Progenitor cell of endocrine pancreas (in vitro differentiated cells): ENCODE results near the gene METRN. TPM values are rescaled to one million over a fixed set of nuclear protein-coding genes. Genes with fewer than 3 reads are reported as not detected.

Source experiments
- DNase-seq: peaks from one replicate; pipeline ENCODE4 v3.0.0; 2021; ENCODE audit warnings: low spot score; ENCODE audit not compliant: unreplicated experiment
- H3K27ac Mint-ChIP-seq: 2 replicates; pipeline ENCODE4 v1.8.0; 2021; ENCODE audit warnings: mild to moderate bottlenecking, moderate library complexity, mixed read lengths
- H3K27me3 Mint-ChIP-seq: 2 replicates; pipeline ENCODE4 v1.8.0; 2021; ENCODE audit warnings: mixed read lengths
- H3K36me3 Mint-ChIP-seq: 2 replicates; pipeline ENCODE4 v1.8.0; 2022; ENCODE audit warnings: mixed read lengths; ENCODE audit not compliant: insufficient read depth
- H3K4me1 Mint-ChIP-seq: 2 replicates; pipeline ENCODE4 v1.8.0; 2021; ENCODE audit warnings: low read depth, mixed read lengths
- H3K4me3 Mint-ChIP-seq: 2 replicates; pipeline ENCODE4 v1.8.0; 2021; ENCODE audit warnings: low read depth, mild to moderate bottlenecking, moderate library complexity, mixed read lengths
- H3K9me3 Mint-ChIP-seq: 2 replicates; pipeline ENCODE4 v1.8.0; 2021; ENCODE audit warnings: low read depth, mixed read lengths
- total RNA-seq: library from RNA; stranded (reverse); gene quantifications from 2 replicates; pipeline ENCODE4 v1.2.1, GENCODE V29; 2021
- TF ChIP-seq, protein P1 (sequence below): fragments of 200-600 bp; sonication (generic); IDR thresholded peaks from one replicate; pipeline ENCODE4 v1.5.0; 2021; ENCODE audit warnings: antibody characterized with exemption, mild to moderate bottlenecking; ENCODE audit not compliant: unreplicated experiment

Gene METRN
- total RNA-seq, 1 donor from 2014 or later, result 107 TPM

DNA sequence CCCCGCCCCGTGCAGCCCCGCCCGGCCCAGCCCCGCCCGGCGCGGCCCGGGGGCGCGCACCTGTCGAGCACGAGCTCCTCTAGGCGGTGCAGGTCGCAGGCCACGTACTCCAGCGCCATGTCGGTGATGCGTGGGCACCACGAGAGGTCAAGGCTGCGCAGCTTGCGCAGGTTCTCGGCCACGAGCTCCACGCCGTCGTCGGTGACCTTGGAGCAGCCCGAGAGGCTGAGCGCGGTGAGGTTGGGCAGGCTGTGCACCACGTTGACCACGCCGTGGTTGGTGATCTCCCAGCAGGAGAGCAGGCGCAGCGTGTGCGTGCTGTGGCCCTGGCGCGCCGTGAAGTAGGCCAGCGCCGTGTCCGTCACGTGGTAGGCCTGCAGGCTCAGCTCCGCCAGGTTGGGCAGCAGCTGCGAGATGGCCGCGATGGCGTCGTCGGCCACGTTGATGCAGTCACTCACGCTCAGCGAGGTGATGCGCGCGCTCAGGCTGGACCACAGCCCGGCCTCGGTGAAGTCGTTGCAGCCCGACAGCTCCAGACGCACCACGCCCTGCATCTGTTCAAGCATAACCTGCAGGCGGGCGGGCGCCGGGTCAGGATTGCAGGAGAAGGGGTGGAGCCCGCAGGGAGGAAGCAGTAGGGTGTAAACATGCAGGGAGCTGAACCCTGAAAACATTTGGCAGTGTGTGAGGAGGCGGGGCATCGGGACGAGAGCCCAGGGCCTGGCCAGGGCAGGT, 19.4 kb upstream of the METRN start:
- TF ChIP-seq, protein P1, sequence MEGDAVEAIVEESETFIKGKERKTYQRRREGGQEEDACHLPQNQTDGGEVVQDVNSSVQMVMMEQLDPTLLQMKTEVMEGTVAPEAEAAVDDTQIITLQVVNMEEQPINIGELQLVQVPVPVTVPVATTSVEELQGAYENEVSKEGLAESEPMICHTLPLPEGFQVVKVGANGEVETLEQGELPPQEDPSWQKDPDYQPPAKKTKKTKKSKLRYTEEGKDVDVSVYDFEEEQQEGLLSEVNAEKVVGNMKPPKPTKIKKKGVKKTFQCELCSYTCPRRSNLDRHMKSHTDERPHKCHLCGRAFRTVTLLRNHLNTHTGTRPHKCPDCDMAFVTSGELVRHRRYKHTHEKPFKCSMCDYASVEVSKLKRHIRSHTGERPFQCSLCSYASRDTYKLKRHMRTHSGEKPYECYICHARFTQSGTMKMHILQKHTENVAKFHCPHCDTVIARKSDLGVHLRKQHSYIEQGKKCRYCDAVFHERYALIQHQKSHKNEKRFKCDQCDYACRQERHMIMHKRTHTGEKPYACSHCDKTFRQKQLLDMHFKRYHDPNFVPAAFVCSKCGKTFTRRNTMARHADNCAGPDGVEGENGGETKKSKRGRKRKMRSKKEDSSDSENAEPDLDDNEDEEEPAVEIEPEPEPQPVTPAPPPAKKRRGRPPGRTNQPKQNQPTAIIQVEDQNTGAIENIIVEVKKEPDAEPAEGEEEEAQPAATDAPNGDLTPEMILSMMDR, result no peak

DNA sequence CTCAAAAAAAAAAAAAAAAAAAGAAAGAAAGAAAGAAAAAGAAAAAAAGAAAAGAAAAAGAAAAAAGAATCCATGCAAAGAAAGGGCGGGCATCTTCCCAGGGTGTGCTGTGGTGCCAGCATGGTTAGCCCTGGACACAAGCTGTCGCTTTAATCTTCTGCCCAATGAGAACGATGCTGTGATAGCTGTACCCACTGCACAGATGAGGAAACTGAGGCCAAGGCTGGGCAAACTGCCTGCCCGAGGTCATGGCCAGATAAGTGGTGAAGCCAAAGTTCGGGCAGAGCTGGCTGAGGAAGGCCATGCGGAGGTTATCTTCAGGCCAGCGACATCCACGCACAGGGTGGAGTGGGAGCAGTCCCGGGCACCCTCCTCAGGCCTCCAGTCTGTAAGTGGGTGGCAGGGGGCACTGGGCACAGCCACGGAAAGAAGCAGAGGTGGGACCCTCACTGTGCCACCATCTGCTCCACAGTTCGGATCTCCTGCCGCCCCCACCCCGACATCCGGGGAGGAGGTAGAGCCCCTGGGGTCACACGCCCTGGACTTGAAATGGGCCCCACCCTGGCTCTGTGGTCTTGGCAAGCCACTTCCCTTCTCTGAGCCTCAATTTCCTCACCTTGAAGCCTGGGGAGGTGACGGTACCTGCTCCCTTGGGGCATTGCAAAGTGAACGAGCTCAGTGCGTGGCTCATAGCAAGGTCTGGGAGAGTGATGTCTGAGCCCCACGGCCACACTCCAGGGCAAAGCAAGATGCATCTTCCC, 15.8 kb upstream of the METRN start:
- TF ChIP-seq, protein P1, result no peak
- Mint-ChIP-seq H3K27me3 (peaks cover 66% of the 10 kb centered on the region), H3K4me1 (no peaks in the 10 kb centered on the region), H3K4me3 (no peak overlapping the region), H3K27ac (no peak overlapping the region), H3K9me3 (no peaks in the 10 kb centered on the region), H3K36me3 (no peaks in the 10 kb centered on the region)
- DNase-seq, result no peak

More for the DNA sequence above, 19.4 kb upstream of the METRN start:
- DNase-seq, result no peak
- Mint-ChIP-seq H3K36me3 (no peaks in the 10 kb centered on the region), H3K9me3 (no peaks in the 10 kb centered on the region), H3K27ac (no peak overlapping the region), H3K4me3 (peak overlapping the region; percentile 7), H3K4me1 (no peaks in the 10 kb centered on the region), H3K27me3 (peaks cover 62% of the 10 kb centered on the region)

DNA sequence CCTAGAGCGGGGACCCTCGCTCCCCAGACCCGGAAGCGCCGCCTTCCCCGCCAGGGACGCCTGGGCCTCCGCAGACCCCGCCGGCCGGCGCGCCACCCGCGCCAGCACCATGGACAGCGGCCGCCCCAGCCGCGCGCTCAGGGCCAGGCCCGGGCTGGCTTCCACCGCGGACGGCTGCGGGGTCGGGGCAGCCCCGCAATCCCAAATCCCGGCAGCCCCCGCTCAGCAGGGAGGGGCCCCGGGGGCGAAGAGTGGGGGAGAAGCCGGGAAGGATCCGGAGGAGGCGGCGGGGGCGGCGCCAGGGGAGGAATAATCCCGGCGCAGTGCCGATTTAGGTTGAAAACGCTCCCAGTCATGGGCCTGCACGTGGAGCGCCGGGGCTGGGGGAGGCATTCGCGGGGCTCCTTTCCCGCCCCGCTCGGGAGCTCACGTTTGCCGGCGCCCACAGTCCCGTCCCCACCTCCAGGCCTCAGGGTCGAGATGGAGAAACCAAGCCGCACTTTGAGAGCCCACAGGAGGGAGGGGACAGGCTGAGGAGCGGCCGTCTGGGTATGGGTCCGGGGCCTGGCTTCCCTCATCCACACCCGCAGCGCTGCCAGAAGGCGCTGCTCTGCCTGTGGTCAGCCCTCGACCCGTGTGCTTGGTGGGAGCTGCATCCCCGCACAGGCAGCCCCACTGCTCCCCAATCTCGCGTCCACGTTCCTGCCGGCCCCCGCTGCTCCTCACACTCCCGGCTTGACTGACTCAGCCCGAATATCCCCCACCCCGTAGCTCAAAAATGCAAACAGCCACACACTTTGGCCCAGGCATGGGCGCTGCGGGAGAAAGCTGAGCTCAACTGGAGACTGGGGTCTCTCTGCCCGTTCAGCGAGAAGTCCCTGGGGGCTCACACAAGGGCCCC, 14.0 kb upstream of the METRN start:
- H3K36me3 Mint-ChIP-seq, result no peaks in the 10 kb centered on the region
- DNase-seq, result peak; percentile 70
- H3K4me3 Mint-ChIP-seq, result no peak overlapping the region
- H3K27ac Mint-ChIP-seq, result no peak overlapping the region
- H3K4me1 Mint-ChIP-seq, result no peaks in the 10 kb centered on the region
- no peaks in the 10 kb centered on the region for H3K9me3 Mint-ChIP-seq
- H3K27me3 Mint-ChIP-seq, result peaks cover 62% of the 10 kb centered on the region
- TF ChIP-seq, protein P1, result no peak

DNA sequence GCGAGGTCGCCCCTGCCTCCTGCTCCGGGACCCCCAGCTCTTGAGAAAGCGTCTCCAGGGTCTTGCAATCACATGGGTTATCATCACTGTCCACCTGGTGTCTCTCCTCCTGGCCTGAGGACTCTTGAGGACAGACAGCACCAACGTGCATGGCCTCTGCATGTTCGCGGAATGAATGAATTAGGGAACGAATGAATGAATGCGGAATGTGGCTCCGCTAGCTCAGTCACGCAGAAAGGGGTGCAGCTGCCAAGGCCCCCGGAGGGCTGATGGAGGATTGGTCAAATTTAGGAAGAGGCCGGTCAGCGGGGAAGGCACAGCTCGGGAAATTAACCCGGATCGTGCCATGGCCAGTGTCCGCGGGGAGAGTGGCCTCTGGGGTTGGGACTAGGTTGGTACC, 12.6 kb upstream of the METRN start:
- H3K4me3 Mint-ChIP-seq, result no peak overlapping the region
- DNase-seq, result no peak
- no peaks in the 10 kb centered on the region for H3K36me3 Mint-ChIP-seq
- TF ChIP-seq, protein P1, result no peak
- no peaks in the 10 kb centered on the region for H3K9me3 Mint-ChIP-seq
- peaks cover 65% of the 10 kb centered on the region for H3K27me3 Mint-ChIP-seq
- H3K27ac Mint-ChIP-seq, result no peak overlapping the region
- no peaks in the 10 kb centered on the region for H3K4me1 Mint-ChIP-seq

DNA sequence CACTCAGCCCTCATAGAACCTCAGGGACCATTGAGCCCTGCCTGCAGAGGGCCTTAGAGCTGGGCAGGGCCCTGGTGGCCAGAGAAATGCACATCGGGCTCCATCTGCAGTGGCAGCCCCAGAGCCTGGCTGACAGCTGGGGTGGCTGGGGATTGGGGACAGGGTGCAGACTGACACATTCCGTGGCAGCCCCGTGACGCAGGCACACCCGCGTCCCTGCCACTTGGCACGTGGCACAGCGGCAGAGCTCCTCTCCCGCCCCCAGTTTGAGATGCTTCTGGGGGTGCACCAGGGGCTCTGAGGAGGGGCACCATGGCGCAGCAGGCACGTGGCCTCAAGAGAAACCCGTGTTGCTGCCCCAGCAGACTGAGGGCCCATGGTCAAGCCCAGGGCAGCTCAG, 11.5 kb upstream of the METRN start:
- DNase-seq, result no peak
- no peak overlapping the region for H3K4me3 Mint-ChIP-seq
- H3K27me3 Mint-ChIP-seq, result peaks cover 64% of the 10 kb centered on the region
- H3K9me3 Mint-ChIP-seq, result no peaks in the 10 kb centered on the region
- H3K36me3 Mint-ChIP-seq, result no peaks in the 10 kb centered on the region
- TF ChIP-seq, protein P1, result no peak
- H3K27ac Mint-ChIP-seq, result no peak overlapping the region
- H3K4me1 Mint-ChIP-seq, result no peaks in the 10 kb centered on the region
